ENCODE data around the gene RIC3.

The RIC3 gene

GRCh38 chr11:8100605-8101004 lies 68.2 kb downstream of the RIC3 start:
- Histone ChIP-seq H3K4me2 (ENCODE audit: low read depth, low read length) (no peak overlapping the region), H3K79me2 (ENCODE audit: low read length) (no peaks in the 10 kb centered on the region), H3K9ac (ENCODE audit: low read length) (no peak overlapping the region), H3K9me3 (replicated peaks; ENCODE audit: insufficient read depth, low read length) (no peaks in the 10 kb centered on the region), H3K4me1 (ENCODE audit: low read length) (no peaks in the 10 kb centered on the region), H3F3A (ENCODE audit: insufficient read depth, low read length) (no peaks in the 10 kb centered on the region), H3K36me3 (replicated peaks; ENCODE audit: insufficient read depth, low read length) (no peaks in the 10 kb centered on the region), H2AFZ (ENCODE audit: low read length) (no peak overlapping the region), H3K27me3 (replicated peaks; ENCODE audit: insufficient read depth, low read length) (no peaks in the 10 kb centered on the region), H4K20me1 (ENCODE audit: insufficient read depth, low read length) (no peaks in the 10 kb centered on the region), H3K4me3 (ENCODE audit: low read length) (no peak overlapping the region), H3K9me2 (replicated peaks; ENCODE audit: insufficient read depth, low read length) (no peaks in the 10 kb centered on the region), H3K27ac (ENCODE audit: low read length) (no peak overlapping the region)
- TF ChIP-seq EZH2phosphoT487 (IDR thresholded peaks at IDR 0.05; ENCODE audit: low read length) = no peak
- no peak for TF ChIP-seq EZH2 (optimal IDR thresholded peaks at IDR 0.05; ENCODE audit: low read depth, low read length)
- TF ChIP-seq CTCF (IDR thresholded peaks at IDR 0.05; ENCODE audit: low read length) = no peak
- DNase-seq = no peak

- no peak overlapping the region for H2AFZ ChIP-seq (ENCODE audit: low read length)
- H3F3A ChIP-seq (ENCODE audit: insufficient read depth, low read length) = no peaks in the 10 kb centered on the region
- no peaks in the 10 kb centered on the region for H3K4me1 ChIP-seq (ENCODE audit: low read length)
- no peak overlapping the region for H3K27ac ChIP-seq (ENCODE audit: low read length)
- no peaks in the 10 kb centered on the region for H4K20me1 ChIP-seq (ENCODE audit: insufficient read depth, low read length)
- no peak overlapping the region for H3K9ac ChIP-seq (ENCODE audit: low read length)
- H3K27me3 ChIP-seq (replicated peaks; ENCODE audit: insufficient read depth, low read length) = no peaks in the 10 kb centered on the region
- no peaks in the 10 kb centered on the region for H3K9me2 ChIP-seq (replicated peaks; ENCODE audit: insufficient read depth, low read length)
- no peak overlapping the region for H3K4me2 ChIP-seq (ENCODE audit: low read depth, low read length)
- H3K36me3 ChIP-seq (replicated peaks; ENCODE audit: insufficient read depth, low read length) = no peaks in the 10 kb centered on the region
- TF ChIP-seq EZH2 (optimal IDR thresholded peaks at IDR 0.05; ENCODE audit: low read depth, low read length) (no peak), CTCF (IDR thresholded peaks at IDR 0.05; ENCODE audit: low read length) (no peak), EZH2phosphoT487 (IDR thresholded peaks at IDR 0.05; ENCODE audit: low read length) (no peak)
- DNase-seq = no peak
- no peaks in the 10 kb centered on the region for H3K79me2 ChIP-seq (ENCODE audit: low read length)
- no peak overlapping the region for H3K4me3 ChIP-seq (ENCODE audit: low read length)
- H3K9me3 ChIP-seq (replicated peaks; ENCODE audit: insufficient read depth, low read length) = no peaks in the 10 kb centered on the region
Observed at GRCh38 chr11:8100158-8100557, 68.7 kb downstream of the RIC3 start.

GRCh38 chr11:8099291-8099899 lies 69.4 kb downstream of the RIC3 start:
- H3K4me3 ChIP-seq (ENCODE audit: low read length) = no peak overlapping the region
- H3K9me3 ChIP-seq (replicated peaks; ENCODE audit: insufficient read depth, low read length) = no peaks in the 10 kb centered on the region
- H3K4me2 ChIP-seq (ENCODE audit: low read depth, low read length) = no peak overlapping the region
- no peak overlapping the region for H3K27ac ChIP-seq (ENCODE audit: low read length)
- H3F3A ChIP-seq (ENCODE audit: insufficient read depth, low read length) = no peaks in the 10 kb centered on the region
- H3K36me3 ChIP-seq (replicated peaks; ENCODE audit: insufficient read depth, low read length) = no peaks in the 10 kb centered on the region
- H3K4me1 ChIP-seq (ENCODE audit: low read length) = no peaks in the 10 kb centered on the region
- no peak overlapping the region for H2AFZ ChIP-seq (ENCODE audit: low read length)
- H3K79me2 ChIP-seq (ENCODE audit: low read length) = no peaks in the 10 kb centered on the region
- no peaks in the 10 kb centered on the region for H3K27me3 ChIP-seq (replicated peaks; ENCODE audit: insufficient read depth, low read length)
- peak; percentile 64 for DNase-seq
- H4K20me1 ChIP-seq (ENCODE audit: insufficient read depth, low read length) = no peaks in the 10 kb centered on the region
- no peak overlapping the region for H3K9ac ChIP-seq (ENCODE audit: low read length)
- TF ChIP-seq CTCF (IDR thresholded peaks at IDR 0.05; ENCODE audit: low read length) = peak; percentile 83
- no peak for TF ChIP-seq EZH2phosphoT487 (IDR thresholded peaks at IDR 0.05; ENCODE audit: low read length)
- TF ChIP-seq EZH2 (optimal IDR thresholded peaks at IDR 0.05; ENCODE audit: low read depth, low read length) = no peak
- H3K9me2 ChIP-seq (replicated peaks; ENCODE audit: insufficient read depth, low read length) = no peaks in the 10 kb centered on the region

Measured in MM.1S (cell line).